DLD1 (cell line): ENCODE results near the gene MAP3K6.
"Not testable (repeated sequence)": the region's sequence is repeated elsewhere in the genome, so short reads cannot be mapped to it uniquely, and the experiment has no call there.

ENCODE experiments used
- in situ Hi-C: cut with HindIII; loops from 2 replicates; pipeline ENCODE4 v1.10.0; 2017; ENCODE audit warnings: low sequenced_read_pairs

Gene MAP3K6

DNA sequence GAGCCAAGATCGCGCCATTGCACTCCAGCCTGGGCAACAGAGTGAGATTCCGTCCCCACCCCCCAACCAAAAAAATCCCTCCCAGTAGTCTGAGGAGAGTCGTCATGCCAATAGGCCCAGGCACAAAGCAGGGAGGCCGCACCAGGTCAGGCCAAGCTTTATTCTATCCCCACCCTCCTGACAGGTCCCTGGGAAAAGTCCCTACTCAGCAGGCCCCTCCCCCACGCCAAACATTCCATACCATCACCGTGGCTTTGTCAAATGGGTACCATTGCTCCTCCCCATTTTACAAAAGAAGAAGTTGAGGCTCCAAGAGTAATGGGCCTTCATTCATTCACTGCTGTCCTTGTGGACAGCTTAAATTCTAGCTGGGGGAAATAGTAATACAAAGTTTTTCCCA lies 31.0 kb upstream of the MAP3K6 start:
- in situ Hi-C loops = no loop called here

DNA sequence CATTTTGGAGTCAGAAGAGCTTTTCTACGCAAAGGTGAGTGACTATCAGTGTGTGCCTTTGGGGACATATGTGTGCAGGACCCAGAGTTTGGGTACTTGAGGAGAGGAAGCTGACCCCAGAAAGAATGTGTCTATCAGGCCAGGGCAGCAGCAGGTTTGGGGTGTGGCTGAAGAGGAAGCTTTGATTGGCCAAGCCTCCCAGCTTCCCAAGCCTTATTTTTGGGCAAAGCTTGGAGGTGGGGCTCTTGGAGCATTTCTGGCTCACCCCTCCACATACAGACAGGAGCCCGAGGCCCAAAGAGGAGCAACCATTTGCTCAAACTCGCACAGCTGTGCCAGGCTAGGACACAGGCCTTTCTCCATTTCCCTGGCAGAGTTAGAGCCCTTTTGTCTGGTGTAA lies 30.3 kb upstream of the MAP3K6 start:
- in situ Hi-C loops = no loop called here

DNA sequence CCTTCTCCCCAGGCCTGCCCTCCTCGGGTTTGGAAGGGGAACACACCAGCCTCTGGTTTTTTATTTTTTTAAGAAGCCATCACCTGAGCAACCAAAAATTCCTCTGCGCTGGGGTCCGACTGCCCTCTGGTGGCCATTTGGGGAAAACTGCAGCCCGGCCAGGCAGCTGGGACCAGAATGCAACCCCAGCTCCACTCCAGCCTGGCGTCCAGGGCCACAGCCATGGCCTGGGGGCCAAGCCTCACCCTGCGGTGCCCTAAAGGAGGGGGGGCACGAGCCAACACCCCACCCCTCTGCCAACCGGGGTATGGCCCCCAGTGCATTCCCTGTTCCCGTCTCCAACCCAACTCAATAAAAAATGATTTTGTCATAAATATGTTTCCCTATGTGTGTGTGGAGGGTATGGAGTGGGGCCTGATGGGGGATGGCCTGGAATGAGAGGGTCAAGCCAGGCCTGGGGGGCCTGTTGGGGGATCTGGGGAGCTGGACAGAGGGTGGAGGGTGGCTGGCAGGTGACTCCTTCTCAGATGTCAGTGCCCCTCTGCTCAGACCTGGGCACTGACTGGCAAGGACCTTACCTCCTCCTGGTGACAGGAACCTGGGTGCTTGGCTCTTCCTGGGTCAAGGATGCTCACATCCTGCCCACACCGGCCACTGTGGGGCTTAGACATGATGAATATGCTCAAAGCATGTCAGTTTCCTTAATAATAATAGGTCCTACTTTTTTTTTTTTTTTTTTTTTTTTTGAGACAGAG lies 28.9 kb upstream of the MAP3K6 start:
- in situ Hi-C loops = no loop called here

DNA sequence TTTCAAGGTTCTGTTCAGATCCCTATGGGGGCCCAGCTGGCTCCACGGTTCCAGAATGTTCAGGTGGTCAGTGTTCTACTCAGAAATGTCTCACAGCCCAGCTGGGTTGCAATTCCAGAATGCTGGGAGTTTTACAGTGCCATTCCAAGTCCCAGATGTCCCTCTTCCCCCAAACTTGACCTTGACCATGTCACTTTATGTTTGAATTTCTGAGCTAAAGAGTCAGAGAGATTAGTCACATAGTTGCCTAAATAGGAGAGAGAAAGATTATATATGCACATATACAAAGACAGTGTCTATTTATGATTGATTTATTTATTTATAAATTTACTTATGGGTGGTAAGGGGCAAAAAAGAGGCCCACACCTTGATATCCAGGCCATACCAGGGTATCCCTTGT lies 28.2 kb upstream of the MAP3K6 start:
- in situ Hi-C loops = no loop called here

DNA sequence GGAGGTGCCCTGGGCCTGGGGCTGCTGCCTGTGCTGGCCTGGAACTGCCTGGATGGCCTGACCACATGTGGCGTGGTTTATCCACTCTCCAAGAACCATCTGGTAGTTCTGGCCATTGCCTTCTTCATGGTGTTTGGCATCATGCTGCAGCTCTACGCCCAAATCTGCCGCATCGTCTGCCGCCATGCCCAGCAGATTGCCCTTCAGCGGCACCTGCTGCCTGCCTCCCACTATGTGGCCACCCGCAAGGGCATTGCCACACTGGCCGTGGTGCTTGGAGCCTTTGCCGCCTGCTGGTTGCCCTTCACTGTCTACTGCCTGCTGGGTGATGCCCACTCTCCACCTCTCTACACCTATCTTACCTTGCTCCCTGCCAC lies 27.5 kb upstream of the MAP3K6 start:
- in situ Hi-C loops = no loop called here

DNA sequence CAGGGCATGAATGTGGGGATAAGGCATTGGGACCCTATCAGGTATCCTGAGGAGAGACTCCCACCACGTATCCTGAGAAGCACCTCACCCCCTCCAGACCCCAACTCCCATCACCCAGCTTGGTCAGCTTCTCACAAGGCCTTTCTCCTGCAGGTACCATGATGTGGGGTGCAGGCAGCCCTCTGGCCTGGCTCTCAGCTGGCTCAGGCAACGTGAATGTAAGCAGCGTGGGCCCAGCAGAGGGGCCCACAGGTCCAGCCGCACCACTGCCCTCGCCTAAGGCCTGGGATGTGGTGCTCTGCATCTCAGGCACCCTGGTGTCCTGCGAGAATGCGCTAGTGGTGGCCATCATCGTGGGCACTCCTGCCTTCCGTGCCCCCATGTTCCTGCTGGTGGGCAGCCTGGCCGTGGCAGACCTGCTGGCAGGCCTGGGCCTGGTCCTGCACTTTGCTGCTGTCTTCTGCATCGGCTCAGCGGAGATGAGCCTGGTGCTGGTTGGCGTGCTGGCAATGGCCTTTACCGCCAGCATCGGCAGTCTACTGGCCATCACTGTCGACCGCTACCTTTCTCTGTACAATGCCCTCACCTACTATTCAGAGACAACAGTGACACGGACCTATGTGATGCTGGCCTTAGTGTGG lies 27.0 kb upstream of the MAP3K6 start:
- in situ Hi-C loops = no loop called here

DNA sequence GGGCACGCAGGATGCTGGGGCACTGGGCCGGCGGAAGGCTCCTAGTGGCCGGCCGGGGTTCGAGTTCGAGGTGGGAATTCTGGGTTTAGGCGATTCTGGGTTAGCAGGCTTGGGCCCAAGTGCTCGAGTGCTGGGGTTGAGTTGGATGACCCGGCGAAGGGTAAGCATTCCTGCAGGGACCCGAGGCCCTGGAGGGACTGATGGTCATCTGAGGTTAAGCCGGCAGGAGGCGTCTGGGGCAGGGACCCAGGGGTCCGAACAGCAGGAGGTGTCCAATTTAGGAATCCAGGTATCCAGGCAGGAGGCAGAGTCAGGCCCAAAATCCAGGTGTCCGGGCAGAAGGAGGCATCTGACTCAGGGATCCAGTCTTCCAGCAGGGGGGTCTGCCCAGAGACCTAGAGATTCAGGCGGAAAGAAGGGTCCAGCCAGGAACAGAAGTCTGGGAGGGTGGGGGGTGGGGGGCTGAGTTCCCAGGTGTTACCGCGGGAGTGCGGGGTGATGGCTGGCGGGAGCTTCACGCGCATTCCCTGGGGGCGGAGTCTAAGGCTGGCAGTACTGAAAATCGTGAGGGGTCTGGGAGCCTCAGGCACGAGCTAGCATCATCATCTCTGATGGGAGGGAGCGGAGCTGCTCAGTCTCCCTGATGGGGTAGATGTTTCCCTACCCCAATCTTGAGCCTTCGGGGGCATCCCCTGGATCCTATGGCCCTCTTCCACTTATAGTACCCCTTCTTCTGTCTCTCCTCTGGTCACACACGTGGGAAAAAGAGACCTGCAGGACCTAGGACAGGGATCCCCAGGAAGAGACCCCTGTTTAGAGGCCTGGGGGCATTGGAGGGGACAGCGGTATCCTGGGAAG lies 26.2 kb upstream of the MAP3K6 start:
- in situ Hi-C loops = no loop called here

DNA sequence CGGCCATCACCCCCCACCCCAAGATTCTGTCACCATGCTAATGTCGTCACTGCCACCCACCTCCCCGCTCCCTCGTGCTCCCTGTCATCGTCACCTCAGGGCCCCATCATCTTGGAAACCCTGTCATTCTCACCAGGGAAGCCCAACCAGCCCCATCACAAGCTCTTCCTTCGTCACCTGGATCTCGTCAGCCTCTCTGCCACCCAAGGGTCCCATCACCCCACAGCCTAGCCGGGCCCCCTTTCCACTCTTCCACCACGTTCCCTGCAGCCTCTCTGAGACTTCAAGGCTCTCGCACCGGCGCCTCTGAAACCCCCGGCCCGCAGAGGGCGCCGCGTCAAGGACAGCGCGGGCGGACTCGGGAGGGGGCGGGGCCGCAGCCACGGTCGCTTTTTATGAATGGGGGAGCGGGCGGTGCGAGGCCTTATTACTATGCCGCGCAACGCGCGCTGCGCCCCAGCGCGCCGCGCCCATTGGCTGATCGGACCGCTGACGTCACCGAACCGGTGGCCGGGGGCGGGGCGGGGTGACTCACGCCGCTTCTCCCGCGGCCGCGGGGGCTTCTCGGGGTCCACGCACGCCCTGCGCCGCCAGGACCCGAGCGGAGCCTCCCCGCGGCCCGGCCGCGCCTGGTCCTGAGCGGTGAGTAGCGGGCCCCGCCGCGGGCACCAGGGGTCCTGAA lies 25.5 kb upstream of the MAP3K6 start, which contains the start of gene GPR3:
TSS of gene GPR3 (plus strand) at position 527 of the 682 bp plus-strand sequence. CDS start 1,177 bp downstream, outside the sequence.
- in situ Hi-C loops = no loop called here

DNA sequence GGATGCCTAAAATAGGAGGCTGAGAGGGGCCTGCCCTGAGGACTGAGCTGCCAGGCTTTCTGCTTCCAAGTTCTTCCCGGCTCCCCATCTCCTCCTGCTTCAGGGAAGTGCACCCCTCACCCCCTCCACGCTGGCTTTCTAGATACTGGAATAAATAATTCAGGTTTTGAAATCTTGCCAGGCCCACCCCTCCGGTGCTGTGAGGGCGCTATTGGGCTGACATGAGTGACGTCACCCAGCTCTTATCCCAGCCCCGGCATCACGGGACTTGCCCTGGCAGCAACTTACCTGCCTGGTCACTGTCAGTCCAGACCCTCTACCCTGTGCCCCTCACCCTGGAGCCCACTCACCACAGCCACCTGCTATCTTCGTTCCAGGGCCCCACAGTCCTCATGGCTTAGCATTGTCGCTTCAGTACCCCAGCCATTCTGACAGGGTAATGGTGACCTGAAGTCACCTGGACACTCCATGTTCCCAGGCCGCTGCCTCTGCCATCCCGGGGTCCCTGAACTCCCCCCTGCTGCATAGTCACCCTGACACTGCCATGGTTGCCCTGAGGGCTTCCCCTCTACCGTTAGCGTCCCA lies 24.8 kb upstream of the MAP3K6 start:
- in situ Hi-C loops = no loop called here

DNA sequence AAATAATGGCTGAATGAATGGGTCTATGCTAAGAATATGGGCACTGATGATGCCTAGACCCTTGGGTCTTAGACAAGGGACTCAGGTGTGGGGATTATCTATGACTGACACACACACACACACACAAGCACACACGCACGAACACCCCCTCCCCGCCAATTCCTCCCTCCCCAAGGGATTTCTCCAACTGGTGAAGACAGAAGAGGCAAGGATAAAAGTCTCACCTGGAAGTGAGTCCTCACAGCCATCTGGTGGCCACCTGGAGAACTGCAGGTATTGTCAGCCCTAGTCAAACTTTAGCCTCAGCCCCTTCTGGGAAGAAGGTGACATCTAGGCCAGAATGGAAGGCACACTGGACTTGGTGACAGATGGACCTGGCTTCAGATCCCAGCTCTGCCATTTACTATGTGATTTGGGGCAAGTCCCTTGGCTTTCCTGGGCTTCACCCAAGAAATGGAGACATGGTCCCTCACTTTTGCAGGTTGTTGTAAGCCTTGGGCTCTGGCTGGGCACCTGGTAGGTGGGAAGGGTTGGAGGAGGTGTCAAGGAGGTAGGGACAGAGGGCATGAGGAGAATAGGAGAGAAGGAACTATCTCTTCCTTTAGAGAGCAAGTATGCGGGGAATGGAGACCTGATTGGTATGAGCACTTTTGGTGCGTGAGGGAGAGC lies 21.7 kb upstream of the MAP3K6 start:
- in situ Hi-C loops = no loop called here

DNA sequence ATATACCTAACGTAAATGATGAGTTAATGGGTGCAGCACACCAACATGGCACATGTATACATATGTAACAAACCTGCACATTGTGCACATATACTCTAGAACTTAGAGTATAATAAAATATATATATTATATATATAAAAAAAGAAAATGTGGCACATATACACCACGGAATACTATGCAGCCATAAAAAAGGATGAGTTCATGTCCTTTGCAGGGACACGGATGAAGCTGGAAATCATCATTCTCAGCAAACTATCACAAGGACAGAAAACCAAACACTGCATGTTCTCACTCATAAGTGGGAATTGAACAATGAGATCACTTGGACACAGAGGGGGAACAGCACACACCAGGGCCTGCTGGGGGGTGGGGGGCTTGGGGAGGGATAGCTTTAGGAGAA lies 18.0 kb upstream of the MAP3K6 start:
- in situ Hi-C loops = not testable (repeated sequence)

DNA sequence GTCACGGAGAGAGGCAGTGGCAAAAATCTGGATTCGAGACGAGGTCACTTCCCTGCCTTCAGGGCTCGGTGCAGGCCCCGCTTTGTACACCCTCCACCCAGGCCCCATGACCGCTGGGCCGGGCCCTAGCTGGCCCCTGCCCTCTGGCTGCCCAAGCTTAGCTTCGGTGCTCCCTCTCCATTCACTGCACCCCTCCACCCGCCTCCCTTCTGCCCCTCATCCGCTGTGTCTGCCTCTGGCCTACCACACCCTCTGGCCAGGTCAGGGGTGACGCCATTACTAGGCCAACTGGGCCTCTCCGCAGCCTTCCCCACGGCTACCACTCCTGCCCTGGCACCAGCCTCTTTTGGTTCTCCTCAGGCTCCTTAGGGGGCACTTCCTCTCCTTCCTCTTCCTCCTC lies 16.9 kb upstream of the MAP3K6 start:
- in situ Hi-C loops = no loop called here

DNA sequence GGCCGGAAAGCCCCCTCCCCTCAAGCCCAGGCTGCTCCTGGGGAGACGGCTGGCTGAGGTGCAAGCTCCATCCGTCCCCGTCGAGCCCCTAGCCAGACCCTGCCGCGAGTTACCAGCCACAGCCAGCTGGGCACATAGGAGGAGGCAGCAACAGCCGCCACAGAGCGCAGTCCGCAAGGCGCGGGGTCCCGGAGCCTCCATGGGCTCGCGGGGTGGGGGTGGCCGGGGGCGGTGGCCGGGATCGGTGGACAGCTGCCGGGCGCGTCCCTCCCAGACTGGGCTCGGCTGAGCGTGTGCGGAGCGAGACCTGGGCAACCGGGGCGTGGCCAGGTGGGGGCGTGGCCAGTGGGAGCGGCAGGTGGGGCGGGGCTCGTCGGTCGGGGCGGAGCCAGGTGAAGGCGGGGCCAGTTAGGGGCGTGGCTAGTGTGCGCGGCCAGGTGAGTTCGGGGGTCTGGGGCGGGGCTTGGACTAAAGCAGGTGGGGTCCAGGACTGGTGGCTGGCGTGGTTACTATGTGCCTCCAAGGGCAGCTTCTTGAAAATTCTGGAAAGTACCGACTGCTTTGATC lies 16.4 kb upstream of the MAP3K6 start, which contains the start of gene CD164L2:
TSS of gene CD164L2 (minus strand) at position 295 of the 567 bp plus-strand sequence. CDS start at position 201, 94 bp downstream.
- in situ Hi-C loops = no loop called here

DNA sequence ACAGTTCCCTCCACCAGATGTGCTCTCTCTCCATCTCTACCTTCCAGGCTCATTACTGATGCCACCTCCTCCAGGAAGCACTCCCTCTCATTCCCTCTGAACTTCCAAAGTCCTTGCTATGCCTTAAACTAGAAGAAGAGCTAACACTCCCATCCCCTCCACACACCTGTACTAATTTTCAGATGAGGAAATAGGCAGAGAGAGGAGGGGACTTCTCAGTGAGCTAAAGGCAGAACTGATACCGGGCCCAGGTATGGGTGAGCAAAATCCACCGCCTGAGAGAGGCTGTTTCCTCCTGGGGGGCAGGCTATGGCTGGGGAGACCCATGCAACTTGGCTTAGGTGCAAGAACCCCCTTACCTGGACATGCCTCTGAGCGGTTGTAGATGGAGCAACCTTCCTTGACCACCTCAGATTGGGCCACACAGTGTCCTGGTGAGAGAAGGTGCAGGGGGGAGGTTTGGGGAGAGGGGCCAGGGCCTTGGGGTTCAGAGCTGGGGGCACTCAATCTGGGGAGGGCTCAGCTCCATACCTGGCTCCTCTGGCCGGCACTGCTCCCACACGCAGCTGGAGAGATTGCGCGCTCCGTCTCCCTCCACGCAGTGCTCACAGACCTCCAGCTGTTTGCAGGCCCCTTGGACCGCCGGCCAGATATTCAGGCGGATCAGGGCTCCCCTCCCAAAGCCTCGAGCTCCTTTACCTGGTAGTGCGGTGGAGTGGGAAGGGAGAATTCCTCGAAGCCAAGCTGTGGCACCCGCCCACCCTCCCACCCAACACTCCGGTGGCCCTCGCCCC lies 15.4 kb upstream of the MAP3K6 start:
- in situ Hi-C loops = no loop called here

DNA sequence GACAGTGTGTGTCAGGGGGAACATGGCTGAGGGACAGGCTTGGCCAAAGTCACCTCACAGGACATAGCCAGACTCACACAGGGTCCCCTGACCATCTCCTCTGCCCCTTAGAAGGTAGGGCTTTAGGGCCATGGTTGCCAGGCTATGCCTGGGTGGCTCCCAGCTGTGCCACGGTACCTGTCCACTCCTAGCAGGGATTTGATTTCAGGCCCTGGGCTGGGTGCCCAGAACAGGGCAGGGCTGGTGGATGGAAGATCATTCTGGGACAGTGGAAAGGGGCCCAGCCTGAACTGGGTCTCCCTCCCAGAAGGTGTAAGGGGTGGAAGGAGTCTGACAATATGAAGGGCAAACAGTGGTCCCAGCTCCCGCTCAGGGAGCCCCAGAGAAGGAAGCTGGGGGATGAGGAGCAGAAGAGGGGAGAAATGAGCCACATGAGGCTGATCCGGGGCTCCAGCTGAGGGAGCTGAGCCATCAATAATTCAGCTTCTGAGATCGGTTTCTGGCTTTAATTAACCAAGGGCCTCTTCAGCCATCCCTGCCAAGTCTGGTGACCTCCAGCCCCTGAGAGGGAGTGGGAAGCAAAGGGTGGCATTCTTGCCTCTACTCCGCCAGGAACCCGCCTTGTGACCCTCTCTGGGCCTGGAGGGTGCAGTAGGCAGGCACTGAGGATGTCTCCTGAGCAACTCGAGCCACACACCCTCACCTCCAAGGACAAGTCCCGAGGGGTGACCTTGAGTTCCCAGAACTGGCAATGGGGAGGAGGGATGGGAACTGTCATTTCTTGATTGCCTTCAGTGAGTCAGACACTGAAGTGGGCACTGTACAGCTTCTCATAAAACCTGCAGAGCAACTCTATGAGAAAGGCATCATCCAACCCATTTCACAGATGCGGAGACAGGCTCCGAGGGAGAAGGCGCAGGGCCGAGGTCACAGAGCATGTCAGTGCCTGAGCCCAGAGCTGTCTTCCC lies 14.3 kb upstream of the MAP3K6 start:
- in situ Hi-C loops = no loop called here

DNA sequence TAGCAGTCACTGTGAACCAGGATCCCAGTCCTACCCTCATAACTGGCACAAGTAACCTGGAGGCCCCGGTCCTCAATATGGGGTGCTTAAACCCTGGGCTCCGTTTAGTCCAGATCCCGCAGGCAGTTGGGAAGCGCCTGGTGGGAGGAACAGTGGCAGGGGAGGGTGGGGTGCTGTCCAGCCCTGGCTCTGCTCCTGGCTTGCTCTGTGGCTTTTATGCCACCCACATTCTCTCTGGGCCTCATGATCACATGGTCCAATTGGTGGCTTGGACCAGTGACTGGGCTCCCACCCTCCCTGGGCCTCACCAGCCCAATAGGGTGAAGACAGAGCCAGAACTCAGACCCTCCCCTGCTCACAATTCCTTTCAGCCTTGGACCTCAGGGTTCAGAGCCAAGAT lies 13.5 kb upstream of the MAP3K6 start:
- in situ Hi-C loops = no loop called here

DNA sequence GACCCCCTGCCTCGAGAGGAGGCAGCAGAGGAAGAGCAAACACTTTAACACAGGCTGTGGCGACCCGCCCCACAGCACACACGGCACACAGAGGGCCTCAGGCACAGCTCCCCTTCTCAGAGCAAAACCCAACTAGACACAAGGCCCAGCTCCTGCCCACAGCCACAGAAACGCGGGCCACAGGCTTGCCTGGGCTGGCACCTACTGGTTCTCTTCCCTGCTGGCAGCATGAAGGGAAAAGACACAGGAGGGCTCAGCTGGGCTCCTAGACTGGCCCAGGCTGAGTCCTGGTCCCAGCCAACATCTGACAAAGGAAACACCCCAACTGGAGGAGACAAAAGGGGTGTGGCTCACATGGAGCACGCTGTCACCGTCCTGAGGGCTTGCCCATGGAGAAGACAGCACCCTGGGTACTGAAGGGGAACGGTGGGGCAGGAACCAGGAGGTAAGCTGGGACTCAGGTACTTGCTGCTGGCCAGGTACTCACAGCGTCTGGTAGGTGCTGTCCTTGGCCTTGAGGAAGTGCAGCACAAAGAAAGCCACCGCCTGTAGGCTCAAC lies 12.9 kb upstream of the MAP3K6 start:
- in situ Hi-C loops = no loop called here
